HFFc6 (cell line): Measurements from ENCODE around the gene SMIM27. TPM values are rescaled to one million over a fixed set of nuclear protein-coding genes. Genes with fewer than 3 reads are reported as not detected.
"Not testable (repeated sequence)": the region's sequence is repeated elsewhere in the genome, so short reads cannot be mapped to it uniquely, and the experiment has no call there.

Experiments used
- DNase-seq: peaks from one replicate; pipeline ENCODE4 v3.0.0-alpha.2; 2018
- H3K27ac Mint-ChIP-seq: 2 replicates; pipeline ENCODE4 v1.8.0; 2020; ENCODE audit warnings: mild to moderate bottlenecking, mixed read lengths
- H3K27me3 Mint-ChIP-seq: 2 replicates; pipeline ENCODE4 v1.8.0; 2021; ENCODE audit warnings: mild to moderate bottlenecking, moderate library complexity, mixed read lengths; ENCODE audit not compliant: insufficient read depth
- H3K36me3 Mint-ChIP-seq: 2 replicates; pipeline ENCODE4 v1.8.0; 2021; ENCODE audit warnings: low read depth, mixed read lengths
- H3K4me1 Mint-ChIP-seq: 2 replicates; pipeline ENCODE4 v1.8.0; 2020; ENCODE audit warnings: low read depth, mixed read lengths
- H3K4me3 Mint-ChIP-seq: 2 replicates; pipeline ENCODE4 v1.8.0; 2020; ENCODE audit warnings: mild to moderate bottlenecking, moderate library complexity, mixed read lengths
- H3K9me3 Mint-ChIP-seq: 2 replicates; pipeline ENCODE4 v1.8.0; 2020; ENCODE audit warnings: mild to moderate bottlenecking, mixed read lengths
- total RNA-seq, 6 experiments: library from RNA; stranded (reverse); fragmentation: NEBNext Ultra II Directional; extraction: Animal tissue kit (Norgen Biotek cat#: 25700); gene quantifications; 2 replicates in 1 of 6; 3 replicates in 5 of 6; pipeline ENCODE4 v1.2.3, GENCODE V29; 2021
- TF ChIP-seq, protein P1 (sequence below): fragments of 200-600 bp; sonication (generic); IDR thresholded peaks from 2 replicates; pipeline ENCODE4 v1.5.0; 2021; ENCODE audit warnings: antibody characterized with exemption, mild to moderate bottlenecking

The SMIM27 gene
- total RNA-seq, 6 experiments from 2014 or later, result 11.4 to 16.8 (median 14.0) TPM

- H3K36me3 Mint-ChIP-seq, result peaks cover 50% of the 10 kb centered on the region
- DNase-seq, result no peak
- H3K9me3 Mint-ChIP-seq, result no peaks in the 10 kb centered on the region
- no peak overlapping the region for H3K27ac Mint-ChIP-seq
- TF ChIP-seq, protein P1, sequence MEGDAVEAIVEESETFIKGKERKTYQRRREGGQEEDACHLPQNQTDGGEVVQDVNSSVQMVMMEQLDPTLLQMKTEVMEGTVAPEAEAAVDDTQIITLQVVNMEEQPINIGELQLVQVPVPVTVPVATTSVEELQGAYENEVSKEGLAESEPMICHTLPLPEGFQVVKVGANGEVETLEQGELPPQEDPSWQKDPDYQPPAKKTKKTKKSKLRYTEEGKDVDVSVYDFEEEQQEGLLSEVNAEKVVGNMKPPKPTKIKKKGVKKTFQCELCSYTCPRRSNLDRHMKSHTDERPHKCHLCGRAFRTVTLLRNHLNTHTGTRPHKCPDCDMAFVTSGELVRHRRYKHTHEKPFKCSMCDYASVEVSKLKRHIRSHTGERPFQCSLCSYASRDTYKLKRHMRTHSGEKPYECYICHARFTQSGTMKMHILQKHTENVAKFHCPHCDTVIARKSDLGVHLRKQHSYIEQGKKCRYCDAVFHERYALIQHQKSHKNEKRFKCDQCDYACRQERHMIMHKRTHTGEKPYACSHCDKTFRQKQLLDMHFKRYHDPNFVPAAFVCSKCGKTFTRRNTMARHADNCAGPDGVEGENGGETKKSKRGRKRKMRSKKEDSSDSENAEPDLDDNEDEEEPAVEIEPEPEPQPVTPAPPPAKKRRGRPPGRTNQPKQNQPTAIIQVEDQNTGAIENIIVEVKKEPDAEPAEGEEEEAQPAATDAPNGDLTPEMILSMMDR, result no peak
- H3K4me3 Mint-ChIP-seq, result no peak overlapping the region
- peaks cover 27% of the 10 kb centered on the region for H3K4me1 Mint-ChIP-seq
- no peaks in the 10 kb centered on the region; the same call in 1 of the 2 replicates for H3K27me3 Mint-ChIP-seq
Measured at GRCh38 chr9:32545884-32546283, 6.2 kb upstream of the SMIM27 start.

DNA sequence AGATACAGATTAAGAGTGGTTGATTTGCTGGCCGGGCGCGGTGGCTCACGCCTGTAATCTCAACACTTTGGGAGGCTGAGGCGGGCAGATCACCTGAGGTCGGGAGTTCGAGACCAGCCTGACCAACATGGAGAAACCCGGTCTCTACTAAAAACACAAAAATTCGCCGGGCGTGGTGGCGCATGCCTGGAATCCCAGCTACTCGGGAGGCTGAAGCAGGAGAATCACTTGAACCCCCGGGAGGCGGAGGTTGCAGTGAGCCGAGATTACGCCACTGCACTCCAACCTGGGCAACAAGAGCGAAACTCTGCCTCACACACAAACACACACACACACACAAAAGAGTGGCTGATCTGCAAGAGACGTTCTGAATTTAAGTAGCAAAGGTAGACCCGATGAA is 3.9 kb upstream of the SMIM27 start:
- not testable (repeated sequence) for H3K4me3 Mint-ChIP-seq, DNase-seq
- H3K4me1 Mint-ChIP-seq, result peaks cover 29% of the 10 kb centered on the region

DNA sequence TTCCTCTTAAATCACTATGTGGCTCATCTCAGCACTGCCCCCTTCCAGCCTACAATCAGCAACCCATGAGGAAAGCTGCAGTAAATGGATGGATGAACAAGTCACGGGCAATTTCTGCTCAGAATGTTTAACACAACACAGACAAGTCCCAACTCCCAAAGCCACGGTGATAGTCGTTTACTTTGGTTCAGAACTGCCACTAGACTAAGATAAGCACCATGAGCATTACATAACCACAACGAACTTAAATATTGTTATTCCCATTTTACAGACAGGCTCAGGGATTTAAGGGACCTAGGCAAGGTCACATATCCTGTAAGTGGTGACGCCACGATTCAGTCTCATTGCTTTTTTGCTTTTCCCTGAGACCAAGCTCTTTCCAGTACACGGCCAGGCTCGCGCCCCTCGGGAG is 2.0 kb upstream of the SMIM27 start:
- TF ChIP-seq, protein P1, result no peak; the same call in 1 of the 2 replicates
- peak; percentile 21 for DNase-seq
- peak overlapping the region; percentile 95 for H3K4me3 Mint-ChIP-seq
- peaks cover 29% of the 10 kb centered on the region for H3K36me3 Mint-ChIP-seq
- H3K27ac Mint-ChIP-seq, result peak overlapping the region; percentile 69
- no peaks in the 10 kb centered on the region; the same call in none of the 2 replicates for H3K27me3 Mint-ChIP-seq
- H3K9me3 Mint-ChIP-seq, result no peaks in the 10 kb centered on the region
- peaks cover 33% of the 10 kb centered on the region for H3K4me1 Mint-ChIP-seq

More for the DNA sequence above, 3.9 kb upstream of the SMIM27 start:
- H3K36me3 Mint-ChIP-seq, result peaks cover 37% of the 10 kb centered on the region
- not testable (repeated sequence) for H3K27ac Mint-ChIP-seq, H3K9me3 Mint-ChIP-seq, H3K27me3 Mint-ChIP-seq

DNA sequence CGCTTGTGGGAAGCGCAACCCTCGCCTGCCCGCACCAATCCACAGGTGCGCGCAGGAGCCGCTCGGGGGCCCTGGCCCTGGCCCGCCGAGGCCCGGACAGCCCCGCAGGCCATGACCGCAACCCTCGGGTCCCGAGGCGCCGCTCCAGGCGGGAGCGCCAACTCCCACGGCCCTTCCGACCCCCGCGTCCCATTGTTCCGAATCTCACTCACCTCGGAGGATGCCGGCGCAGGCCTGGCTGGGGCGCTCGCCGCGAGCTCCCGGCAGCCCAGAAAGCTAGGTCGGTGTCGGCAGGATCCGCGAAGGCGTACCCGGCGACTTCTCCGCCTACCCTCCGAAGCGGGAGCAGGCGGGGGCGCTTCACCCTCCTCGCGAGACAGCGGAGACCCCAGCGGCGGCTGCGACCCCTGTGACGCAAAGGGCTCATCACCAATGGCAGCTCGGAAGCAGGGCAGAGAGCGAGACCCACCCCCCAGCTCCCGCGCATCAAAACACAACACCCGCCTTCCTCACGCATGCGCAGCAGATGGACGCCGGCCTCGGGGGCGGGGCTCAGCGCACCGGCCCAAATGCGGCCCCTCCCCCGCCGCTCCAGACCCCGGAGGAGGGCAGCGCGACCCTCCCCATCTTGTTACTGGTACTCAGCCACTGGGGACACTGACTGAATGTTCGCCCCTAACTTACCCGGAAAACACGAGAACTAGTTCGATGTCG is 1.4 kb upstream of the SMIM27 start:
- peak; percentile 78 for DNase-seq
- Mint-ChIP-seq H3K36me3 (peaks cover 29% of the 10 kb centered on the region), H3K27me3 (no peaks in the 10 kb centered on the region; the same call in none of the 2 replicates), H3K9me3 (no peaks in the 10 kb centered on the region), H3K4me1 (peaks cover 32% of the 10 kb centered on the region), H3K27ac (peak overlapping the region; percentile 94), H3K4me3 (peak overlapping the region; percentile 95)
- TF ChIP-seq, protein P1, result 0 out of 2 replicates have a peak, but pooled peaks have one; percentile 7

DNA sequence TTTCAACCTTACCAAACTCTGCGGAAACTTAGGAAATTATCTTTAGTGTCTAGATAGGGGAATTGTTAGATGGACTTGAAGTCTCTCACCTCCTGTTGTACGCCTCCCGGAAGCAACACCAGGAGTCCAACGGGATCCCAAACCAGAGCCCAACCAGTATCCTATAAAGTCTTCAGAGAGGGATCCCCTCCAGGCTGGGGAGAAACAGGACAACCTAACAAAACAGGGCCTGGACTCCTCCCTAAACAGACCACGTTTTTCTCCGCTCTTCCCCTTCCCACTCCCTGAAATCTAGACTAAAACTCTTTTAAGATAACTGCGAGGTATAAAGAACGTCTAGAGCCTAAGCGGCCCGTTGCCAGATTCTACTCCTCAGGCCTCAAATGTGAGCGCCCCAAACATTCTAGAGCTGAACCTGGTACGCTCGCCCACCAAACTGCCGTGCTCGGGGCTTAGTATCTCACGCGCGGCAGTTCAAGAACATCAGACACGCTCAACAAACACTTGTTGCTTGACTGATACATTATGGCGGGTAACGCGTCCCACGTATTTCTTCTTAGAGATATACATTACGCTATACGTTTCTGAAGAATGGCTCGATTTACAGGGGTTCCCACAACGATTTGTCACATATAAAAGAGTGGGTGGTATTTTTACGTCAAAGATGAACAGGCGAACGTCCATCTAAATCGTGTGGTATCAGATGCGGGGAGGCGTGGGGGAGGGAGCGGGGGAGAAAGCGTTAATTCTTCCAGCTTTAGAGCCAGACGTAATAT is 663 bp upstream of the SMIM27 start:
- Mint-ChIP-seq H3K4me3 (peak overlapping the region; percentile 95), H3K27me3 (no peaks in the 10 kb centered on the region; the same call in none of the 2 replicates), H3K4me1 (peaks cover 25% of the 10 kb centered on the region), H3K9me3 (no peaks in the 10 kb centered on the region), H3K36me3 (peaks cover 29% of the 10 kb centered on the region), H3K27ac (peak overlapping the region; percentile 94)
- TF ChIP-seq, protein P1, result no peak
- peak; percentile 30 for DNase-seq
